Measurements from ENCODE around the gene CYFIP2.
"Not testable (repeated sequence)": the region's sequence is repeated elsewhere in the genome, so short reads cannot be mapped to it uniquely, and the experiment has no call there.

Gene CYFIP2

DNA sequence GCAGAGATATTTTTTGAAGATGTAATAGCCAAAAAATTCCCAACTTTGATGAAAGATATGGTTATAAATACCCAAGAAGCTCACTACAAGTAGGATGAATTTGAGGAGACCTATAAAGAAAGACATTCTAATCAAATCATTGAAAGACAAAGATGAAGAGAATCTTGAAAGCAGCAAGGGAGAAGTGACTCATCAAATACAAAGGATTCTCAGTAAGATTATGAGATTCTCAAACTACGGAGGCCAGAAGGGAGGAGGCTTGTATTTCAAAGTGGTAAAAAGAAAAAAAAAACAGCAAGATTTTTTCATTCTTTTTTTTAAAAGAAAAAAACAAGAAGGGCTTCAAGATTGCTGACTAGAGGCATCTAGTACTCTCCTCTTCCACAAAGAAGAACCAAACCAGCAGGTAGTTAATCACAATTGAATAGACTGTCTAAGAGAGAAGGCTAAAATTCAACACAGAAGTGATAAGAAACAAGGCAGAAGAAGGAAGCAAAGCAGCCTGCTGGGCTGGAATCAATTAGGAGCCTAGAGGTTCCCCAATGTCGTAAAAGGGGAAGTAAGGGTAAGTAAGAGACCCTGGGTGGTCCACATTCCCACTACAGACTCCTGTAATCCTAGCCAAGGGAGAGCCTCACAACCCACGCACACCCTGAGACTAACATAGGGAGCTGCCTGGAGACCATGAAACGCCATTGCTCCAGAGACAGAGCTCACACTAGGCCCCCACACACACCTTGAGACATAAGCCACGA is 135.0 kb downstream of the CYFIP2 start:
- no peak for DNase-seq

- no peak for DNase-seq
These were observed 149.9 kb downstream of the CYFIP2 start for GRCh38 chr5:157415838-157416237.

GRCh38 chr5:157419521-157419920 is 153.6 kb downstream of the CYFIP2 start:
- not testable (repeated sequence) for DNase-seq

DNA sequence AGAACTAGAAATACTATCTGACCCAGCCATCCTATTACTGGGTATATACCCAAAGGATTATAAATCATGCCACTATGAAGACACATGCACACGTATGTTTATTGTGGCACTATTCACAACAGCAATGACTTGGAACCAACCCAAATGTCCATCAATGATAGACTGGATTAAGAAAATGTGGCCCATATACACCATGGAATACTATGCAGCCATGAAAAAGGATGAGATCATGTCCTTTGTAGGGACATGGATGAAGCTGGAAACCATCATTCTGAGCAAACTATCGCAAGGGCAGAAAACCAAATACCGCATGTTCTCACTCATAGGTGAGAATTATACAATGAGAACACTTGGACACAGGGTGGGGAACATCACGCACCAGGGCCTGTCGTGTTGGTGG is 164.0 kb downstream of the CYFIP2 start:
- not testable (repeated sequence) for DNase-seq

- peak; percentile 25 for DNase-seq
These were observed 165.7 kb downstream of the CYFIP2 start for GRCh38 chr5:157431544-157432200.

- no peak for DNase-seq
These were observed 168.2 kb downstream of the CYFIP2 start for GRCh38 chr5:157434096-157434495.

- DNase-seq = no peak
These were observed 177.2 kb downstream of the CYFIP2 start for GRCh38 chr5:157443041-157443549.

DNA sequence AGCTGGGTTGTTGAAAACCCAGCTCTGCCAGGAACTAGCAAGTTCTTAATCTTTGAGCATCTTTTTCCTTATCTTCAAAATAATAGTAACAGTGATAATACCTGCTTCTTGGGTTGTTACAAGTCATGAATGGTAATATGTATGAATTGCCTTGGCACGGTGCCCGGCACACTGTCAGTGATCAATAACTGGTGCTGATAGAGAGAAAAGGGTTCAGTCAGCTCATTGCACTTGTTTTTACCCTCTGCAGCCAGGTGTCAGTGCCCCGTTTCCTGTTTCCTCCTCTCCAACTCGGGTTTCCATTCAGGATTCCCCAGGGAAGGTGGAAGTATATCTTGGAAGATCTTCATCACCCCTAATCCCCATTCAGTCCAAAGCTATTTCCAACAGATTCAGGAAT is 178.3 kb downstream of the CYFIP2 start:
- no peak for DNase-seq

Data from DMS 273 treated with DMSO at 0.1 percent for 48 hours (cell line).